T-helper 2 cell treated with Interferon-gamma antibody and Interleukin-4, amounts not matched to agents 100 ng/mL and 5 ng/mL, for 36 hours (primary cell): Measurements from ENCODE around the gene CHSY3. TPM values are rescaled to one million over a fixed set of nuclear protein-coding genes. Genes with fewer than 3 reads are reported as not detected.

Source experiments
- intact Hi-C: fragments of 100-400 bp; cut with micrococcal nuclease; formaldehyde crosslinking; loops from one replicate; pipeline ENCODE4 v1.15.1; 2023
- total RNA-seq: library from RNA; stranded (reverse); gene quantifications from 2 replicates; pipeline ENCODE4 v1.2.3, GENCODE V29; 2022

Gene CHSY3
- total RNA-seq, 1 donor from 2014 or later = not detected

DNA sequence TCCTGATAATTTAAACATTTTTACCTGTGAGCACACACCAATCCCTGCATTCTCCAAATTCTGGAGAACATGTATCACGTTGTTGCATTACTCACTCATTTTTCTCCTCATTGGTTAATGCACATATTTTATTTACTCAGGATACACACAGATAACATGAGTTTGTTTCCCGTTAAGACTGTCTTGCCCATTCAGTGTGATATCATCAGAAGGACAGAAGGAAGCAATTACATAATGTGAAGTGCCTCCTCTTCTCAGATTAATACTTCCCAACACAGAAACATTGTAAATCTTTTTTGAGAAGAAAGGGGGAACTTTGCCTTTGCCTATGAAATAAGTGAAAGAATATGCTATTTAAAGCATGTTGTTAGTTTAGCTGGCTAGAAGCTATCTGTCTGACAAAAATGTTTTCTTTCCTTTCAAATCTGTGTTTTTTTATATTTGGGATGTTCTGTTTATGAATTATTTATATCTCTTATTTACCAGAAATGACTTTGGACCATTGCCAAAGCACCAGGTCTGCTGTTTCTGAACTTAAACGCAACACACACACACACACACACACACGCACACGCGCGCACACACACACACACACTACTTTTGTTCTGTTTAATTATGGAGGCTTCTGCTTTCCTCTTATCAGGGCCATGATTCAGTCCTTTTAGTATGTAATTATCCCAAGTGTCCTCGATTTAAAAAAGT is 186.5 kb downstream of the CHSY3 start:
- intact Hi-C loops = no loop called here

DNA sequence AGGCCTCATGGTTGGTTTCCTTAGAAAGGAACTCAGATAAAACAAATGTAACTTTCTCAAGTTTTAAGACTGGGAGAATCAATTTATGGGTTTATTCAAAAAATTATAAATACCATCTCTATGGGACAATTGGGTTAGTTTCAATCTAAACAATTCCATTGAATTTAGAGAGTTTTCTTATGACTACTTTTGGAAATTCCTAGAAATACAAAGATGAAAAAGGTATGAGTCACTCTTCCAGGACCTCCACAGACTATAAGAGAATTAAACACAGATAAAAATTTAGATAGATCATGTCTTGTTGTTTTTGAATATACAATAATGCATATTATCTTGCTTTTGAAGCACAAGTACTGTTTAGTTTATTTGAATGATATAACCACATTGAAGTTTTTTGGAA is 188.7 kb downstream of the CHSY3 start:
- intact Hi-C loops = no loop called here

DNA sequence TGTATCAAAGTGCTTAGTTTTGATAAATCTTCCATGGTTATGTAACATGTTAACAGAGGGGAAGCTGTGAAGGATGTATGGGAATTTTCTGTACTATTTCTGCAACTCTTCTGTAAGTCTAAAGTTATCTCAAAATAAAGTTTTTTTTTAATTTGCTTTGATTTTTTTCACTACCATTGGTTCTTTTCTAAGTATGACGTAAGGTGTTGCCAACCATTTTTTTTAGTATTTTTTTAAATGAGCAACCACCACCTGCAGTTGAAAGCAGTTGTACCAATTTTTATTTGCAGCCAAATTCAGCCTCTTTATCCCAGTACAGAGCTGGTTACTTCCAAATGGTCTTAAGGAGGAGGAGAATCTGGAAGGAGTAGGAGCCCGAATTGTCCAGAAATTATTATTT is 192.2 kb downstream of the CHSY3 start:
- intact Hi-C loops = no loop called here

DNA sequence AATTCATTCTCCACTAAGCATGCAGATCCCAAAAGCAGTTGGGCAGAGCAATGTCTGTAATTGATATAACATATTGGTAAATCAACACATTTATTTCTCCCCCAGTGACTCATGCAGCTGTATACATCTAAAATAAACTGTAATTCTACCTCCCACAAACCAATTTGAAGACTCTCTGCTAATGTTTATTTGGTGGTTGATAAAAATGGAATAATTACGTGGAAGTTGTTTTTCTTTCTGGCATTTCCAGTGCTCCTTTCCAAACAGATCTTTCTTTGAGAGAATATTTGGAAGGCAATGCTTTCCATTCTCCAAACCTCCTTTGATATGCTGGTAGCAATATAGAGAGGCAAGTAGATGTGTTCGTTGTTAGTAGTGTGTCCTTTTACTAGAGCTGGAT is 194.7 kb downstream of the CHSY3 start:
- intact Hi-C loops = no loop called here

DNA sequence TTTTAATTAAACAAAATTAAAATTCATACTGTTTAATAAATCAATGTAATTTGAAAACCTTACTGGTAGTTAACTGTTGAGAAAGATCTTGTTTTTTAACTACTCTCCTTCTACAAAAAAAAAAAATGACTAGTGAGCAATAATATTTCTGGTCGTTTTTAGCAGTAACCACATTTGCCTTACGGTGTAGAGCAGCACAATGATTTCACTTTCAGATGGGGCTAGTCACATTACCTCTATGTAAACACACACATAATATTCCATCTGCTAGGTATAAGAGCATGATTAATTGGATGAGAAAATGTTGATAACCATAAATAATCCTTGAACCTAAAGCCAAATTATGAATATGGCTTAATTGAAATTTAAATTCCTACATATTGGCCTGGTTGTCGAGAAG is 198.1 kb downstream of the CHSY3 start:
- intact Hi-C loops = no loop called here

DNA sequence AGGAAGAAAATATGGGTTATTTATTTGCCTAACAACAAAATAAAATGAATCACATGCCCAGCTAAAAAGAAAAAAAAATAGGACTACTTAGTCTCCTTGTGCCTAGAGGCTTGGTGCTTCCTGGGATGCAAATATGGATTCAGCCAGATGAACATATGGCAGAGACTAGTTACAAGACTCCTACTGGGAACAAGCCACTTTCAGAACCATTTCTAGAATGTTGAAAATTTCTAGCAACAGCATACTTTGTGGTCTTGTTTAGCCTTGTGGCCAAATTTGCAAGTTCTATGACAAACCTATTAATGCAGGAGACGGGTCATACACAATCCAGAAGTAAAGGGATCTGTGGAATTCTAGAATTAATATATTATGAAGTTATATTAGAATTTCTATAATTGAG is 198.7 kb downstream of the CHSY3 start:
- intact Hi-C loops = no loop called here

DNA sequence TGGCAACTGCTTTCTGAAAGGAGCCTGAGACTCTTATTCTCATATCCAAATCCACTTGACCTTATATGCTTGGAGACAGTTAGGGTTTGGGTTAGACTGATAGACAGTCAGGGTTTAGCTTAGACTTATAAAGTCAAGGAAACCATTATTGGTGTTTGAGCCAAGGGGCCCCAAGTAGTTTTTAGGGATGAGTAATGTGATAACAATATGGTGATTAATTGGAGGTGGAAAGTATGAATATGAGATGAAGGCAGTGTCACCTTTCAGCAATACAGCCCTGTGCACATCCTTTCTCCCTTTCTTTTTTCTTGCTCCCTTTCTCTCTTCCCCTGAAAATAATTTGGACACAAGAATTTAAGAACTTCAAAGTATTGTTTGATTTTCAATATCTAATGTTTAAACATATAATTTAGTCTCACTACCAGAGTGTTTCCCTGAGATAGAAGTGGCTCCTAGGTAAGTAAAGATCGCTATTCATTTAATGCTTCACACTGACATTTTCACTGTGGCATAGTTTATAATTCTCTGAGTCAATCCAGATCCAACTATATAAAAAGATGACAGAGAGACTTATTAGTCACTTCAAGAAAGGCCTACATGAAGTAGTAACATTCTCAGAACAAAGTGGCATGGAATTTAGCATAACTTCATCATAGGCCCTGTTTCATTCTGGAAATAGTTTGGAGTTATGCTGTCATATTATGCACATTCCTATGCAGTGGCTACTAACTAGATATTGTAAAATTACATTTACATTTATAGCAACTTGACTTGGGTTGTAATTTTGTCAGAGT is 200.8 kb downstream of the CHSY3 start:
- intact Hi-C loops = loop anchor here (5.0 kb wide), 1 partner anchor 1312 kb away; no protein-coding TSS in a partner anchor

DNA sequence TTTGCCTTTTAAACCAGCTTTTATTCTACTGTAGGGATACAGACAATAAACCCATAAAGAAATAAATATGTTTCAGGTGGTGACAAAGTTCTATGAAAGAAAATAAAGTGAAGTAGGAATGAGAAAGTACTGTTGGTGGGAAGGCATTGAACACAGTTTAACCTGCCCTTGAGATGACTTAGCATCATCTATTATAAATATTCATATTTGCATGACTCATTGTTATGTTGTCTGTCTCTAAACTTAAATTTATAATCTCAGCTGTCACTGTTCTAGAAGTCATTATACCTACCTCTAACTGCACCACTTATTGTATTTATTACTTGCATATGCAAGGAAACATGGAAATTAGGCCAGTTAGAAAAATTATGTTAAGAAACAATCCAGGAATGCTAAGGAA is 202.2 kb downstream of the CHSY3 start:
- intact Hi-C loops = loop anchor here (5.0 kb wide), 1 partner anchor 1311 kb away; no protein-coding TSS in a partner anchor

DNA sequence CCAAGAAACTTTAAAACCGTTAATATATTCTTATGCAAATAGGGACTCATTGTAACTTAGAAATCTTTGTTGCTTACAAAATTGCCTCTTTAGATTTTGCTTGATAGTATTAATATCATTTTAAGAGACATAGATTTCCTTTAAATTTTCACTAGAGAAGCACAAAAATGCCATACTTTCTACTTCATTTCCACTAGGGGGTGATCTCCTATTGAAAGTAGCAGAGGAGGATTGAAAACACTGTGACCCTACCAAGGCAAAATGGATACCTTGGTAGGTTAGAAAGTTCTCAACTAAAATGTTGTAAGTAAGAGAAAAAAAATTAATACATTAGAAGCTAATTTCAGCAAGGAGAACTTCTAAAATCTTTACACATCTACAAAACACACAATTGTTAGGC is 204.9 kb downstream of the CHSY3 start:
- intact Hi-C loops = loop anchor here (1.0 to 5.0 kb wide), 2 partner anchors 1001 to 1308 kb away; no protein-coding TSS in a partner anchor

DNA sequence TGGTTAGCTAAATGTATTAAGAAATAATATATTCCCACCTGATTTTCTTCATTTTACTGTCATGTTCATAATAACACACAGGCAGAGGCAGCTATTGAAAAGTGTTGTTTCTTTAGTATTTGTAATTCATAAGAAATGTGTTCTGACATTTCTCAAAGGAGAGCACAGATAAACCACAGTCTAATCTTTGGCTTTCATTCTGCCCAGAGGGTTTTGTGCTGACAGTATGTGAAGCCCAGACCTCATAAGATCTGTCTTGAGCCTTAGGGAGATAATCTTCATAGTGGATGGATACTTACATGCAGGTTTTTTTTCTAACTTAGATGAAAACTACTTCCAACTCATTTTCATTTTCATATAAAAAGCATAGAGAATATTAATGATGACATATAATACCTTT is 206.1 kb downstream of the CHSY3 start:
- intact Hi-C loops = no loop called here

DNA sequence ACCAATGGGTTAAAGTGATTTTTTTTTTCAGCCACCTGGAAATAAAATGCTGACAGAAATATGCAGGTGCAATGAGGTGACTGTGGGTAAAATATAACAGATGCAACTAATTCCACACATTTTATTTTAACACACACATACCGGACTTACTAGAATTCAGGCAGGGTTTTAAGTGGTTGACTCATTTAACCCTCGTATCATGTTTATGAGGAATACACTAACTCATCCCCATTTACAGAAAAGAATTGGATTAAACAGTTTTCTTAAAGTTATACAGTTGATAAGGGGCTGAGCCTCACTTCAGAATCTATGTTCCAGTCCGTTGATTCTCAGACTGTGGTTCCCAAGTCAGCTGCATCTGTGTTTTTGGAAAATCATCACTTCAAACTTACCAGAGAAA is 207.5 kb downstream of the CHSY3 start:
- intact Hi-C loops = no loop called here

DNA sequence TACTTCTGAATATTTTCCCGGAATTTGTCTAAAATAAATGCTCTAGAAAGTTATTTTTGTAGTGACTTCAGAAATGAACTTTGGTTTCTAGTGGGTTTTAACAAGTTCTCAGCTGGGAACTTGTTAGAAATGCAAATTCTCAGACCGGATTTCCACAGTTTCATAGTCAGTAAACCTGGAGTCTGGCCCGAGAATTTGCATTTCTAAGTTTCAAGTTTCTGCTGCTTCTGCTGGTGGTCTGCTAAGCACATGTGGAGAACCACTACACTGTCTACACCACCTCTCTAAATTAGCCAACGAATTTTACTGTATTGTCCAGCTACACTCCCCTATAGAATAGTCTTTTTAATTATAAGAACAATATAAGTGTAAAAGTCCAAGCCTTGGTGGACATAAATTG is 208.0 kb downstream of the CHSY3 start:
- intact Hi-C loops = no loop called here

DNA sequence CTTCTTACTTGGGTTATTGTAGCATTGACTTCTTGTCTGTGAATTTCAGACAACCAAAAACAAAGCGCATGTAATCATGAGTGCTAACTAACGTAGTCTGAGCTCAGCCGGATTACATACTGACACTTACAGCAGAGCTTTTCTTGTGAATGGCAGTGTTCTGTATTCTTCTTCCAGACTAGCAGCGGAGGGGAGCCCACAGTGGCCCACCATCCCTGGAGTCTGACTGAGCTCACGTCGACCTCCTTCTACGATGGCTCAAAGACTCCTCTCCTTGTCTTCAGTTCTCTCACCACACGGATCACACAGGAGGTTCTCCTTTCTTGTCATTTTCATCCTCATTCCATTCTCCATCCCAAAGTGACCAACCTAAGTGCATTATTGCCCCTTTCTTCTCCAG is 211.4 kb downstream of the CHSY3 start:
- intact Hi-C loops = no loop called here

DNA sequence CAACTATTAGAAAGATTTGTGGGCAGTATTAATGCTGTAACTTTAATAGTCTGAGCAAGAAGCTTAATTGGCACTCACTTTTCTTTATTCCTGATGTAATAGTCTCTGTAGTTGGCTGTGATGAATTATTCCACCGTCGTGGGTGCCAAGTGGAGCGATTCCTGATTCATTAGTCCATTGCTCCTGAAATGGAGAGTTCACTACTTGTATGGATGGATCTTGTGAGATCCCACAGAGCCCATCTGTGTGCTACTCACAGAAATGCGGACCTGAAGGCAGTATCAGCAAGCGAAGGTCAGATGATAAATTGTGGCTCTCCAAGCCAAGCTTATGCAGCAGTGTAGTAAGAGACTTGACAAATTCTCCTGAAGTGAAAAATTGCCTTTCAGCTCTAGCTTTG is 212.2 kb downstream of the CHSY3 start:
- intact Hi-C loops = no loop called here

DNA sequence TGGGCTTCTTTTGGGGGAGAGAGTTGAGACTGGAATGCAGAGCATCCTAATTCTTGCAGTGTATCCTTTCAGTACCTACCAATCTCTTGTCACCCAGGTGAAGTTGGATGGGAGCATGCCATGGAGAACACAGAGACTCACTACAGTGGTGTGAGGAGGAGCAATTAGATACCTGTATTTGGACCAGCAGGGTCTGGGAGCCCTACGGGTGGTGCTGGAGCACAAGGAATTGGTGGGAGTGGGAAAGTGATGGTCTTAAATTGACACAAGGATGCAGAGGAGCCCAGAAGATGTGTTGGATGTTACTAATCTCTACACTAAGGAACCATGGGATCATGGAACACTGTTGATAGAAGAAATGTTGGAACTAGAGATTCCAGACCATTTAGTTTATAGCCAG is 212.7 kb downstream of the CHSY3 start:
- intact Hi-C loops = no loop called here

DNA sequence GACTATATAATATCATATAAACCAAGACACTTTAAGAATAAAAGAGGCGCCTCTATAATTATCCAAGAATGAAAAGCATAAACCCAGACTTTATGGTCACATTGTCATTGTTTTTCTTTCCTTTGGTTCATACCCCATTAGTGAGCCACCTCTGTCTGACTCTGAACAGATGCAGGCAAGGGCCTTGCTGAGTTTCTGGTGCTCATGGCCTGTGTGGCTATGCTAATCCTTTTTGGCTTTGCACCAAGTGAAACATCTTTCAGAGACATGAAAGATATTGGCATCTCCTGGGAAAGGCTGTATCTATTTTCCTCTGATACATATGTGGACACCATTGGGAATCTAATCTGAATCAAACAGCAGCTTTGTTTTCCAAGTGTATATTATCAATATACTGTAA is 222.5 kb downstream of the CHSY3 start:
- intact Hi-C loops = no loop called here

DNA sequence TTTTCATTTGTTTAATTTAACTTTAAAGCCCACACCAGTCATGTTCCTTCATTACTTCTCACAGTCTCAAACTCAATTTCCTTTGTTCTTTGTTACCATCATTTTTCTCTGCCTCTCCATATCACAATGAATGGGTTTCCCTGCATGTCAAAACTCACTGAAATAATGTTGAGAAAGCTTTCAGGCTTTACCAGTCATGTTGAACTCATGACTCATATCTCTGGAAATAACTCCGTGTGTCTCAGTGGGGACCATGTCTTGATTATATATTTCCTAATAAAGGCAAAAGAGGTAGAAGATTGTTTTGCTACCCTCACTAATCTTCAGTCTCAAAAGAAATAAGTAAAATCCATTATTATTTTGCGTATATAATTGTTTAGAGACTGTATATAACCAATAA is 231.2 kb downstream of the CHSY3 start:
- intact Hi-C loops = no loop called here

DNA sequence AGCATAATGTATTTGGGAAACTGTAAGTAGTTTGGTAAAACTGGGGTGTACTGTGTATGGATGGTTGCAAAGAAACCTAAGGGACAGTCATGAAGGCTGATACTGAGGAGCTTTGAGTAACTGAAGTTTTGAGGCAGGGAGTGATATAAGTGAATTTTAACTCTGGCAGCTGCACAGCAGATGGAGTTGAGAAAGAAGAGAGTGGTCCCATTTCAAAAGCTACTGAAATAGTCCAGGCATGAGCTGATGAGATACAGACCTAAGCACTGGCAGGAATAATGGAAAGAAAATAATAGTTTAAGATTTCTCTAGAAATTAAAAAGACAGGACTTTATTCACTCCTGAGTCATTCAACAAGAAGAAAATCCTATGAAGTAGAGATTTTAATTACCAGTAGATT is 232.0 kb downstream of the CHSY3 start:
- intact Hi-C loops = no loop called here

DNA sequence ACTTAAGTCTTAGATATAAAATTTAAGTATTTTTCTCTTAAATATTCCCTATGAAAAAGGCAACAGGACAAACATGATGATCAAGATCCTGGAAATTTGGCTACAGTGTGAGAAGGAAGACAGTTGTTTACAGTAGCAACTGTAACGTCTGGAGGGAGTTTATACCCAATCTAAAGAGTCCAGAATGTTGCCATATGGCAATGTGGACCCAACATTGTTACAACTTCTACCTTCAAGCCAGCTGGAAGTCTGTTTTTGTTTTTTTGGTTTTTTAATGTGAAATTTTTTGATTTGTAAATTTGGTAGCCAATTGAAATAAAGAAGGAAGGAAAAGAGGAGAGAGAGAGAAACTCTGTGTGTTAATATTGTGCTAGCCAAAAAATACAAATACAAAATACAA is 233.4 kb downstream of the CHSY3 start:
- intact Hi-C loops = no loop called here

DNA sequence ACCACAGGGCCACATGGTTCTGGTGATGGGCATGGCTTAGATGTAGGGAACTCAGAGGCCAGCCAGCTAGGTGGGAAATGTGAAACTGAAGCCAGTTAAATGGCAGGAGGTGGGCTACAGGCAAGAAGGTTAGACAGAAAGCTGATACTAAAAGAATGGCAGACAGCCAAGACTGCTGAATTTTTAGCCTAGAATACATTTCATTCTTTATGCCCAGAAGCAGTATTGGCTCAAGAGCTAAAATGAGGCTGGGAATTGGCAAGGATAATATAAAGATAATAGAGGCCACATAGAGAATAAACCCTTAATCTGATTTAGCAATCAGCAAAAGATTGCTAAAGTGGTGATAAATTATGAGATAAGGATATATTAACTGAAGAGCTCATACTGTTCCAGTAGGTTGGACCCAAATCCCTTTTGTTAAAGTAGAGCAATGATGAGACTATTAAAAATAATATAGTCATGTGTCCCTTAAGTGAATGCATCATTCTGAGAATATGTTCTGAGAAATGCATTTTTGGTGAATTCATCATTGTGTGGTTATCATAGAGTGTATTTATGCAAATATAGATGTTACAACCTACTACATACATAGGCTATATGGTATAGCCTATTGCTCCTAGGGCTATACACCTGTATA is 234.3 kb downstream of the CHSY3 start:
- intact Hi-C loops = no loop called here

DNA sequence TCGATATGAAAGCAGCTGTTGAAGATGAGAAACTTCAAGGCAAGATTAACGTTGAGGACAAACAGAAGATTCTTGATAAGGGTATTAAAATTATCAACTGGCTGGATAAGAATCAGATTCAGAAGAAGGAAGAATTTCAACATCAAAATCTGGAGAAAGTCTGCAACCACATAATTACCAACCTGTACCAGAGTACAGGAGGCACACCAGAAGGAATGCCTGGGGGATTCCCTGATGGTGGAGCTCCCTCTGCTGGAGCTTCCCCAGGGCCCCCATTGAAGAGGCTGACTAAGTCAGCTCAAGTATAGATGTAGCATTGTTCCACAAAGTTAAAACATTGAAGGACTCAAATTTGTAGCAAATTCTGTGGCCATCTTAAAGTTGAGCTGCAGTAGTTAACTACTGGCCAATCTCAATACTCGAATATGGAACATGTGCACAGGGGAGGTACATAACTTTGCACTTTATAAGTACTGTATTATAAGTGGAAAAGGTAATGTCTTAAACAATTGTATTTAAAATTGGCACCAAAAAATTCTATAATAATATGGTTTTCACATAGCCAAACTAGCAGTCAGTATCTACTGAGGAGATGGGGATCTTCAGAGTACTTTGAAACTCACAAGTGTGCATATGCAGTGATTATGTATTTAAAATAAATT is 237.5 kb downstream of the CHSY3 start:
- intact Hi-C loops = no loop called here

DNA sequence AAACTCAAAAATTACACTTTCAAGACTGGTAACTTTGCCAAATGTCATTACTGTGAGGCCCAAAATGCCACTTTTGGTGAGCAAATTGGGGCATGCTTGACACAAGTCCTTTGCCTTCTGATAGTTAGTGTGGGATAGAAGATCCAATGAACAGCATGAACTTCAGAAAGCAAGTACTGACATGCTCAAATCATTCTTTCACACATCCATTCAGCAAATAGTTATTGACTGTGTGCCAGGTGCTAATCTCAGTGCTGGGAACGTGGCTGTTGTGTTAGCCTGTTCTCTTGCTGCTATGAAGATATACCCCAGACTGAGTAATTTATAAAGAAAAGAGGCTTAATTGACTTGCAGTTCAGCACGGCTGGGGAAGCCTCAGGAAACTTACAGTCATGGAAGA is 247.0 kb downstream of the CHSY3 start:
- intact Hi-C loops = no loop called here
